Choroid plexus epithelial cell (primary cell): ENCODE results near the gene RXRA.

ENCODE experiments used
- DNase-seq: peaks from one replicate; pipeline ENCODE4 v3.0.0-alpha.2; 2010; ENCODE audit warnings: low read depth
- H3K4me3 ChIP-seq: 2 replicates; pipeline ENCODE4 v1.5.1; 2011; ENCODE audit warnings: low read depth, mild to moderate bottlenecking, control low read depth, low read length, moderate library complexity
- TF ChIP-seq, protein P1 (sequence below): conservative IDR thresholded peaks from 2 replicates; pipeline ENCODE4 v1.5.1; 2011; ENCODE audit warnings: low read depth, mild to moderate bottlenecking, control low read depth, inconsistent platforms, low read length, moderate library complexity

RXRA gene

DNA sequence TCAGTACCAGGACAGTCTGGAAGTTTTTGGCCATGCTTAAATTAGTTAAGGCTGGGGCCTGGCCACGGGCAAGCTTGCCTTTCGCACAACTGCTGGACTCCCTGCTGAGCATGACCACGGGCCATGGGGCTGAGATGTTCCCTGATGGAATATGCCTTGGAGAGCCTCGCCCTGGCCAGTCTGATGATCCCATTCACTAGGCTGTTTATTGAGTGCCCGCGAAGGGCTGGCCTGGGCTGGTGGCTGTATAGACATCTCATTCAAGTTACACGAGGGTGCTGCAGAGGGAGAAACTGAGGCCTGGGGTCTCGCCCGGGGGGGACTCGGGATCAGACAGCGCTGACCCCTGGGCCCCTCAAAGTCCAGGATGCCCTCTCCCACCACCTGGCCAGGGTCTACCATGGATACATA is 7.8 kb upstream of the RXRA start:
- no peak overlapping the region for H3K4me3 ChIP-seq
- TF ChIP-seq, protein P1, sequence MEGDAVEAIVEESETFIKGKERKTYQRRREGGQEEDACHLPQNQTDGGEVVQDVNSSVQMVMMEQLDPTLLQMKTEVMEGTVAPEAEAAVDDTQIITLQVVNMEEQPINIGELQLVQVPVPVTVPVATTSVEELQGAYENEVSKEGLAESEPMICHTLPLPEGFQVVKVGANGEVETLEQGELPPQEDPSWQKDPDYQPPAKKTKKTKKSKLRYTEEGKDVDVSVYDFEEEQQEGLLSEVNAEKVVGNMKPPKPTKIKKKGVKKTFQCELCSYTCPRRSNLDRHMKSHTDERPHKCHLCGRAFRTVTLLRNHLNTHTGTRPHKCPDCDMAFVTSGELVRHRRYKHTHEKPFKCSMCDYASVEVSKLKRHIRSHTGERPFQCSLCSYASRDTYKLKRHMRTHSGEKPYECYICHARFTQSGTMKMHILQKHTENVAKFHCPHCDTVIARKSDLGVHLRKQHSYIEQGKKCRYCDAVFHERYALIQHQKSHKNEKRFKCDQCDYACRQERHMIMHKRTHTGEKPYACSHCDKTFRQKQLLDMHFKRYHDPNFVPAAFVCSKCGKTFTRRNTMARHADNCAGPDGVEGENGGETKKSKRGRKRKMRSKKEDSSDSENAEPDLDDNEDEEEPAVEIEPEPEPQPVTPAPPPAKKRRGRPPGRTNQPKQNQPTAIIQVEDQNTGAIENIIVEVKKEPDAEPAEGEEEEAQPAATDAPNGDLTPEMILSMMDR = no peak
- peak; percentile 34 for DNase-seq

DNA sequence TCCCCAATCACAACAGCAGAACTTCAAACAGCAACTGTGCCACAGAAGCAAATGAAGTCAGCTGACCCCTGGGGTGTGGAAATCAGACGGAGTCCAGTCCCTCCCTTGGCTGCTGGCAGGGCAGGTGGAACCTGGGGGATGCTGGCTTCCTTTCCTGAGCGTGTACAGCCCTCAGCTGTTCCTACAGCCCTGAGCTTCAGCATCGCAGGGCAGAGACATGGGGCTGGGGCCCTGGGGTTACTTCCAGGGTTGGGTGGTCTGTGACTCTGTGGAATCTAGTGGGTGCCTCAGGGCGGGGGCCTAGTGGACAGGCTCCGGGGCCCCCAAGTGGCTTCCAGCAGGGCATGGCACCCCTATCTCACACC is 7.3 kb upstream of the RXRA start:
- no peak overlapping the region for H3K4me3 ChIP-seq
- DNase-seq = peak; percentile 22
- TF ChIP-seq, protein P1 = no peak

DNA sequence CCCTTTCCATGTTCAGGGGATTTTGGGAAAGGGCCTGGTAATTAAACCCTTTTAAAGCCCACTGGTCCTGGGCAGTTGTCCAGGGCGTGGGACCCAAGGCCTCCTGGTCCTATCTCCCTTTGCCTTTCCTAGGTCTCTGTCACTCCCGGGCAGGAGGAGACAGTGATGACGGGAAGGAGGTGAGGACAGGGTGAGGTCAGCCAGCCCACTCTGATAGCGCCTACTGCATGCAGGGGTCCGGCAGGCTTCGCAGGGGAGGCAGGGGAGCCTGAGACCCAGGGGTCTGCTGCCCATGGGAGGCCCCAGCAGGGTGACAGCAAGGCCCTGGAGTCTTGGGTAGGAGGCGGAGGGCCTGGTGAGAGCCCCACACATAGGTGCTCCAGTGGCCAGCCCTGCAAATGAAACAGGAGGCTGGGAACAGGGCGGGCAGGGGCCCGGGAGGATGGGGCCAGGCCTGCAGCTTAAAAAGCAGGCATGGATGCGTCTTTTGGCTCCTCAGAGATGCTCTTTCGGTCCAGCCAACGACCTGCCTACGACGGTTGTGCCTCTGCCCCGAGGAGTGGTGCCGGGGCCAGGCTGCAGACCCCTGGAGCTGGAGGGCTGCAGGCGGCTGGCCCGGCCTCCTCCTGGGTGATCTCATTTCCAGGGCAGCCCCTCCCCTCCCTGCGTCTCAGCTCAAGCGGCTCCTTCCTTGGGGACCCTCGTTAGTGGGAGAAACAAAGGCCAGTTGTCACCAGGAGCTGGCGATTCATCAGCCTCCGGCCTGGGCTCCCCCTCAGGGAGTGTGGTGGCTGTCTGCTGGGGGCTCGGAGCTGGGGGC is 6.7 kb upstream of the RXRA start:
- no peak overlapping the region for H3K4me3 ChIP-seq
- no peak for DNase-seq
- TF ChIP-seq, protein P1 = no peak

DNA sequence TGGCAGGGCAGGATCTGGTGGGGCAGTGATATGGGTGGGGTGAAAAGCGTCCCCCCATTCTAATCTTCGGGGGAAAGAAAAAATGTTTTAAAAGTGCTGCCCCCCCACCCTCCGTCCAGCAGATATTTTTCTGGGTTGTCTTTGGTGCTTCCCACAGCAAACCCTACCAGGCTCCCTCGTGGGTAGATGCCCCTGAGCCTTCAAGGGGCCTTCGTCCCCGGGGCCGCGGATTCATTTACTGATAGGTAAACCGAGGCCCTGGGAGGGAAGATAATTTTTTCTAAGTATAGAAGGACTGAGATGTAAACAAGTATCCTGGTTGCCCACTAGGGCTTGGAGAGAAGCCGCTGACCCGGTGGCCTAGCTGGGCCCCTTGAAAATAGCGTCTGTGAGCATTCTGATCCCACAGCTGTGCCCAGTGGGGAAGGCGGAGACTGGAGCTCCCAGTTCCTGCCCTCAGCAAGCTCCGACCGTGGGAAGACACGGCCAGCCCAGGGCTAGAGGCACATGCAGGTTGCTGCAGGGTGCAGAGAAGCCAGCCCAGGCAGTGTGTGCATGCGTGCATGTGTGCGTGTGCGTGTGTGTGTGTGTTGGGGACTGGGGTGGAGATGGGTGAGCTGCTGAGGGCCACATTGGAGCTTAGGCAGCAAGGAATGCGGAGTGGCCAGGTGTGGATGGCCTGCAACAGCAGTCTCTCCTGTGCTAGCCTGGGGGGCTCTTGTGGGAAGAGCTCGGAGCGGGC is 6.0 kb upstream of the RXRA start:
- DNase-seq = peak; percentile 31
- TF ChIP-seq, protein P1 = no peak
- H3K4me3 ChIP-seq = no peak overlapping the region

DNA sequence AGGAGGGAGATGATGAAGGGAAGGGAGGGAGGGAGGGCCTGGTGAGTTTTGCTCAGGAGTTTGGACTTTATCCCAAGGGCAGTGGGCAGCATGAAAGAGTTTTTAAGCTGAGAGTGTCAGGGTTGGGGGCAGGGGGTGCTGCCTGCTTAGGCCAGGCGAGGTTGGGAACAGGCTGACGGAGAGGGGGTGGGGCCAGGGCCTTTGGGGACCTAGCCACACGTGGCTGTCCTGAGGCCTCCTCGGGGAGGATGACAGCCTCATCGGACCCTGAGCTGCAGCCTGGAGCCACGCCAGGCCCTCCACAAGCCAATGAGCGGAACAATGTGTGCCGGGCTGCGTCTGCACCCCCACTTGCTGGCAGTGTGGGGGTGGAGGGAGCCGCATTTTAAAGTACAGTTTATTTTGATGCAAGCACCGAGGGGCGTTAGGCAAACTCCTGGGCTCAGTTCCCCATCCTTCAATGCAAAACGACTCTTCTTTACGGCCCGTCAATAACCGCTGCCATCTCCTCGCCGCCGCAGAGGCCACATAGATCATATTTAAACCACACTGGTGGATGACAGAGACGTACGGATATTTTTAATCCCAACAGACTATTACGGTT is 5.3 kb upstream of the RXRA start:
- no peak overlapping the region for H3K4me3 ChIP-seq
- DNase-seq = no peak
- TF ChIP-seq, protein P1 = no peak

DNA sequence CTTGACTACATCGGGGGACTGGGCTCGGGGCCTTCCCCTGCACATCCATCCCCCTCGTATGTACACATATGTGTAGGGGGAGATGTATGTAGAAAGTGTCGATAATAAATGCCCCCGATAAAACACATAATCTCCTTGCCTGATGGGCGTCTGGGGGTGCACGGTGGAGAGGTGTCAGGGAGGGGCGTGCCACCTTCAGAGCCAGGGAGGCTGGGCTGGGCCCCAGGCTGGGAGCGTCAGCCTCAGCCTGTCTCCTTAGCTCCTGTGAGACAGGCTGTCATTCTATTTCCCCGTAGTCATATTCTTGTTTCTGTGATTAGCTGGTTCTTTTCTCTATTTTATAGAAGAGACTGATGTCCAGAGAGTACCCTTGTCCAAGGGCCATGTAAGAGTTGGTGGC is 4.7 kb upstream of the RXRA start:
- TF ChIP-seq, protein P1 = no peak
- no peak for DNase-seq
- no peak overlapping the region for H3K4me3 ChIP-seq
